Stimulated activated naive CD8-positive, alpha-beta T cell treated with anti-CD3 and anti-CD28 coated beads, Interleukin-15, Interleukin-2, amounts not matched to agents 100 ng/mL and 50 ng/mL, for 24 hours (primary cell): ENCODE data around the gene RNF175.
A peak's percentile ranks its signal among the peaks of the same experiment; 100 is the strongest.

Experiments used
- H3K27ac Mint-ChIP-seq: one replicate; pipeline ENCODE4 v1.8.0; 2021; ENCODE audit warnings: mild to moderate bottlenecking, mixed read lengths
- H3K27me3 Mint-ChIP-seq: one replicate; pipeline ENCODE4 v1.8.0; 2021; ENCODE audit warnings: mixed read lengths
- H3K36me3 Mint-ChIP-seq: one replicate; pipeline ENCODE4 v1.8.0; 2021; ENCODE audit warnings: low read depth, mixed read lengths
- H3K4me1 Mint-ChIP-seq: one replicate; pipeline ENCODE4 v1.8.0; 2021; ENCODE audit warnings: low read depth, mixed read lengths
- H3K4me3 Mint-ChIP-seq: one replicate; pipeline ENCODE4 v1.8.0; 2021; ENCODE audit warnings: mild to moderate bottlenecking, mixed read lengths
- H3K9me3 Mint-ChIP-seq: one replicate; pipeline ENCODE4 v1.8.0; 2021; ENCODE audit warnings: mixed read lengths

RNF175 gene

GRCh38 chr4:153789741-153790499 is 30.1 kb upstream of the RNF175 start:
- H3K9me3 Mint-ChIP-seq: no peaks in the 10 kb centered on the region

GRCh38 chr4:153788413-153789276 is 28.8 kb upstream of the RNF175 start, which contains the start of gene SFRP2:
Gene SFRP2 (minus strand): TSS chr4:153789083. CDS start chr4:153788835, 248 bp downstream.
- Mint-ChIP-seq H3K27ac (no peak within 1 kb of the TSS), H3K36me3 (no peaks in the 10 kb centered on the region), H3K4me1 (peaks cover 43% of the 10 kb centered on the region), H3K9me3 (no peaks in the 10 kb centered on the region), H3K4me3 (peak within 1 kb of the TSS; percentile 63), H3K27me3 (peaks cover 86% of the 10 kb centered on the region)

More at GRCh38 chr4:153789741-153790499, 30.1 kb upstream of the RNF175 start:
- Mint-ChIP-seq H3K27me3 (peaks cover 89% of the 10 kb centered on the region), H3K4me1 (peaks cover 43% of the 10 kb centered on the region), H3K36me3 (no peaks in the 10 kb centered on the region), H3K4me3 (peak overlapping the region; percentile 44), H3K27ac (no peak overlapping the region)

- H3K27ac Mint-ChIP-seq: no peak overlapping the region
- no peaks in the 10 kb centered on the region for H3K9me3 Mint-ChIP-seq
- H3K4me1 Mint-ChIP-seq: peaks cover 42% of the 10 kb centered on the region
Measured at GRCh38 chr4:153788051-153788412, 28.2 kb upstream of the RNF175 start.

GRCh38 chr4:153787575-153787974 is 27.8 kb upstream of the RNF175 start:
- Mint-ChIP-seq H3K27ac (no peak overlapping the region), H3K4me3 (peak overlapping the region; percentile 63), H3K27me3 (peaks cover 86% of the 10 kb centered on the region), H3K4me1 (peaks cover 37% of the 10 kb centered on the region), H3K9me3 (no peaks in the 10 kb centered on the region), H3K36me3 (no peaks in the 10 kb centered on the region)

More at GRCh38 chr4:153788051-153788412, 28.2 kb upstream of the RNF175 start:
- Mint-ChIP-seq H3K36me3 (no peaks in the 10 kb centered on the region), H3K4me3 (peak overlapping the region; percentile 63), H3K27me3 (peaks cover 86% of the 10 kb centered on the region)

- Mint-ChIP-seq H3K36me3 (no peaks in the 10 kb centered on the region), H3K4me1 (peaks cover 34% of the 10 kb centered on the region)
Measured at GRCh38 chr4:153787061-153787560, 27.3 kb upstream of the RNF175 start.

GRCh38 chr4:153785910-153786721 is 26.3 kb upstream of the RNF175 start:
- H3K27me3 Mint-ChIP-seq: peaks cover 86% of the 10 kb centered on the region
- no peak overlapping the region for H3K4me3 Mint-ChIP-seq
- no peak overlapping the region for H3K27ac Mint-ChIP-seq
- H3K4me1 Mint-ChIP-seq: peaks cover 24% of the 10 kb centered on the region
- no peaks in the 10 kb centered on the region for H3K36me3 Mint-ChIP-seq
- no peaks in the 10 kb centered on the region for H3K9me3 Mint-ChIP-seq

More at GRCh38 chr4:153787061-153787560, 27.3 kb upstream of the RNF175 start:
- H3K27ac Mint-ChIP-seq: no peak overlapping the region
- no peaks in the 10 kb centered on the region for H3K9me3 Mint-ChIP-seq
- H3K27me3 Mint-ChIP-seq: peaks cover 88% of the 10 kb centered on the region
- H3K4me3 Mint-ChIP-seq: no peak overlapping the region

- H3K4me3 Mint-ChIP-seq: no peak overlapping the region
- H3K9me3 Mint-ChIP-seq: no peaks in the 10 kb centered on the region
- peaks cover 83% of the 10 kb centered on the region for H3K27me3 Mint-ChIP-seq
- no peak overlapping the region for H3K27ac Mint-ChIP-seq
- no peaks in the 10 kb centered on the region for H3K36me3 Mint-ChIP-seq
- peaks cover 9% of the 10 kb centered on the region for H3K4me1 Mint-ChIP-seq
Measured at GRCh38 chr4:153784166-153784699, 24.4 kb upstream of the RNF175 start.

GRCh38 chr4:153782581-153782980 is 22.8 kb upstream of the RNF175 start:
- no peak overlapping the region for H3K4me3 Mint-ChIP-seq
- peaks cover 4% of the 10 kb centered on the region for H3K9me3 Mint-ChIP-seq
- no peaks in the 10 kb centered on the region for H3K36me3 Mint-ChIP-seq
- peaks cover 77% of the 10 kb centered on the region for H3K27me3 Mint-ChIP-seq
- H3K4me1 Mint-ChIP-seq: no peaks in the 10 kb centered on the region
- no peak overlapping the region for H3K27ac Mint-ChIP-seq

GRCh38 chr4:153781717-153782416 is 22.0 kb upstream of the RNF175 start:
- H3K36me3 Mint-ChIP-seq: no peaks in the 10 kb centered on the region
- peaks cover 4% of the 10 kb centered on the region for H3K9me3 Mint-ChIP-seq
- no peak overlapping the region for H3K4me3 Mint-ChIP-seq
- no peak overlapping the region for H3K27ac Mint-ChIP-seq
- peaks cover 74% of the 10 kb centered on the region for H3K27me3 Mint-ChIP-seq
- H3K4me1 Mint-ChIP-seq: no peaks in the 10 kb centered on the region

GRCh38 chr4:153781280-153781679 is 21.5 kb upstream of the RNF175 start:
- Mint-ChIP-seq H3K4me1 (no peaks in the 10 kb centered on the region), H3K9me3 (peaks cover 4% of the 10 kb centered on the region), H3K27ac (no peak overlapping the region), H3K27me3 (peaks cover 73% of the 10 kb centered on the region), H3K4me3 (no peak overlapping the region), H3K36me3 (no peaks in the 10 kb centered on the region)

GRCh38 chr4:153780876-153781275 is 21.1 kb upstream of the RNF175 start:
- Mint-ChIP-seq H3K9me3 (peaks cover 4% of the 10 kb centered on the region), H3K4me3 (no peak overlapping the region), H3K27me3 (peaks cover 73% of the 10 kb centered on the region), H3K4me1 (no peaks in the 10 kb centered on the region), H3K27ac (no peak overlapping the region), H3K36me3 (no peaks in the 10 kb centered on the region)

GRCh38 chr4:153780221-153780620 is 20.4 kb upstream of the RNF175 start:
- Mint-ChIP-seq H3K27me3 (peaks cover 71% of the 10 kb centered on the region), H3K27ac (no peak overlapping the region), H3K36me3 (no peaks in the 10 kb centered on the region), H3K9me3 (peaks cover 4% of the 10 kb centered on the region), H3K4me1 (no peaks in the 10 kb centered on the region), H3K4me3 (no peak overlapping the region)

GRCh38 chr4:153778383-153778782 is 18.6 kb upstream of the RNF175 start:
- no peaks in the 10 kb centered on the region for H3K36me3 Mint-ChIP-seq
- H3K27me3 Mint-ChIP-seq: peaks cover 59% of the 10 kb centered on the region
- H3K4me3 Mint-ChIP-seq: no peak overlapping the region
- H3K4me1 Mint-ChIP-seq: no peaks in the 10 kb centered on the region
- peaks cover 4% of the 10 kb centered on the region for H3K9me3 Mint-ChIP-seq
- no peak overlapping the region for H3K27ac Mint-ChIP-seq

- H3K4me1 Mint-ChIP-seq: no peaks in the 10 kb centered on the region
- no peaks in the 10 kb centered on the region for H3K36me3 Mint-ChIP-seq
- H3K27me3 Mint-ChIP-seq: peaks cover 57% of the 10 kb centered on the region
- no peak overlapping the region for H3K4me3 Mint-ChIP-seq
- H3K27ac Mint-ChIP-seq: no peak overlapping the region
- H3K9me3 Mint-ChIP-seq: peaks cover 4% of the 10 kb centered on the region
Measured at GRCh38 chr4:153777421-153777820, 17.6 kb upstream of the RNF175 start.
